ENCODE results near the gene DACH1.
"Not testable (repeated sequence)": the region's sequence is repeated elsewhere in the genome, so short reads cannot be mapped to it uniquely, and the experiment has no call there.

The DACH1 gene

DNA sequence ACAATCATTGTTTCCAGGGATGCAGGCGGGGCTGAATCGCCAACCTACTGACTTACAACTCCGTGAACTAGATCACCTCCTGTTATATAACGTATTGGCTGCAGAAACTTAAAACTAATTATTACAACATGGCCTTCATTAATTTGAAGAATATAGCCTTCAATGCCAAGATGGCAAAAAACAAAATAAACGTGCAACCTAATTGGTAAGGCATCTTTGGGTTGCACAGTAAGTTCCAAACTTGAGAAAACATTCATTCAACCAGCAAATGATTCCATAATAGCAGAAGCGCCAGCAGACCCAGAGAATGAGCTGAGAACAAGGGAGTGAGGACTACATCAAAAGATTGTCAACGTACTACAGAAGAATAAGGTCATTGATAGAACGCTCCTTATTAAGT, 39.8 kb downstream of the DACH1 start:
- DNase-seq = no peak

DNA sequence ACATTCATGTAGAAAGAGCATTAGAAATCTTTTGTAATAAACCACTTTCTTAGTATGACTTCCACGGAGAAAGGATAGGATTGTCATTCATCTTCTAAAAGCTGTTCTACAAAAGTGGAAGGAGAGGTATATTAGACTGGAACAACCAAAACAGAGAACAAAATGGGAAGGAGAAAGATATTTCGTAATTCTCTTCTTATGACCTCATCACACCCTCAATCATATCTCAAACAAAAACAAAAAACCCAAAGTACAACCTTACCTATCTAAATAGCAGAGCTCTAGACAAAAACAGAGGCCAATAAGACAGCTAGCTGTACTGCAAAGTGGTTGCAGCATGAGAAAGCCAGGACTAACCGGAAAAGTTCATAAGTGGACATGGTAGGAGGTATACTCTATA, 46.3 kb downstream of the DACH1 start:
- DNase-seq = no peak

DNA sequence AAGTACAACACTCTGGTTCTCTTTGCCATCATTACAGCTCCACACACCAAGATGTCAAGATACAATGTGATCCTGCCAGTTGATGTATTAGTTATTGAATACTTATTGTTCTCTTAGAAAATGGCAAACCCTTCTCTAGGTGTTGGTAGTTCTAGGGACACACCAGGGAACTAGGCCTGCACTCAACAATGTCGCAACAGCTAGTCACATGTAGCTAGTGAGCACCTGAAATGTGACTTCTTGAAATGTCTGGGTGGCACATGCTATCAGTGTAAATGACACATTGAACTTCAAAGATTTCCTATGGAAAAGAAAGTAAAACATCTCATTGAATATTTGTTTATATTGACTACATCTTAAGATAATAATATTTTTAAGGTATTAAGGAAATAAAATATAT, 49.7 kb downstream of the DACH1 start:
- DNase-seq = no peak

DNA sequence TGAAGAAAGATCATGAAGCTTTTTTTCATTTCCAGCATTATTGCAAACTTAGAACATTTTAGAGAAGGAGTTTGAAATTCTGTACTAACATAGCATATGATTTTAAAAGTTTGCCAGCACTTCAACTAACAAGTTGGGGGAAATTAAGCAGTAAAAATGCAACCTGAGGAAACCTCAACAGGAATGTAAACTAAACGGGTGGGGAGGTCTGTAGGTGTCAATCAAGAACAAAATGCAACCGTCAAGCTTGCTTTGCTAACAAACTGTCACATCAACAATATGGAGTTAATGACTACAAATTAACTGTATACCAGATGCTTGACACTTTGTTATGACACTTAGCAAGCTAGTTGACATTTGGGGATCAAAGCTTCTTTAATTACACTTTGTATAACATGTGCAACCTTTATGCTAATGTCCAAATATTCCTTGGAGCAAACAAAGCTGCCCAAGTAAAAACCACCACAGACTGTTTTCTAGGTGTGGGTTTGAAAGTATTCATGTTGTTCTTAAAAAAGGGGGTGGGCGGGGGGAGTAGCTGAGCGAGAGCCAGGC, 52.1 kb downstream of the DACH1 start:
- DNase-seq = no peak

DNA sequence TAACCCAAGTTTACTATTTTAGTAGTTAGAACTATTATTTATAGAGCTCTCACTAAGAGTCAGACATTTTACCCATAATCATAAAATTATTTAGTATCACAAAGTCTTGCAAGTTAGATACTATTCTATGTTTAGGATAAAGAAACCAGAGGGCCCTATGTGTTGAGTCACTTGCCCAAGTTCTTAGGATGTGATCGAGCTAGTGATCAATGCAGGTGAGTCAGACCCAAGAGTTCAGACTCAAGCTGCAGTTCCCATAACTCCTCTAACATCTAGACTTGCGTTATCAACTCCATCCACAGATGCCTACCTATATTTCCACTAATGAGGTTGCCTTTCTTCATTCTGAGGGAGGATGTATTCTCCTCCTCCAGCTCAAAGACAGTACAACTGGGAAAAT, 53.8 kb downstream of the DACH1 start:
- no peak for DNase-seq

DNA sequence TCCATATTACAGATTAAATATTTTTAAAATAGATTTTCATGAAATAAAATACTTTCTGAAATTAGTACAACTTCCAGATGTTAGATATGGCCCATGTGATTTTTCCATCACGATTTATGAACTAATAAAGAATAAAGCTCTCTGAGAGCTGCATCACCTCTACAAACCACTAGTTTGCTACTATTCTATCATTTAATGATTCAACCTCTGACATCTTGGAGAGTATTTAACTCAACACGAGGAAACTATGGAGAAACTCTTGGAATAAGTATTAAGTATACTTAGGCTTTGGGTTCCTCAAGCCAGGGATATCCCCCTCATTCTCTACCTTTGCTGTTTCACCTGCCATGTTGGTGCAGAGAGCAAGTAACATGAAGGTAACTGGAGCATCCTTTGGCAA, 55.7 kb downstream of the DACH1 start:
- no peak for DNase-seq

DNA sequence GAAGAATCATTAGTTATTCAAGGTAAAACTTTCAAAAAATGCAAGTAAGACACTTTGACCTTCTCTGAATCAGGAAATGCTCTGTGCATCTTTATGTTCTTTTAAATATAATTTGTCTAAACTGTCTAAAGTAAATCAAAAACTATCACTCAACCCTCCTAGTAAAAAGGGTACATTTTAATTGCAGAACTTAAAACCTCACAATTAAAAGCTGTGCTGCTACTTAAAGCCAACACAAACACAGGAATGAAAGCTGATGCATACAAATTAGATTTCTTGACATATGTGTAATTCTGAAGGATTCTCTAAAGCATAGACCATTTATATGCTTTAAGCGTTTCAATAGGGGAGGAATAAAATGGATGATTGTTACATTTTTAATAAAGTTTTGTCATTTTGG, 58.3 kb downstream of the DACH1 start:
- DNase-seq = no peak

DNA sequence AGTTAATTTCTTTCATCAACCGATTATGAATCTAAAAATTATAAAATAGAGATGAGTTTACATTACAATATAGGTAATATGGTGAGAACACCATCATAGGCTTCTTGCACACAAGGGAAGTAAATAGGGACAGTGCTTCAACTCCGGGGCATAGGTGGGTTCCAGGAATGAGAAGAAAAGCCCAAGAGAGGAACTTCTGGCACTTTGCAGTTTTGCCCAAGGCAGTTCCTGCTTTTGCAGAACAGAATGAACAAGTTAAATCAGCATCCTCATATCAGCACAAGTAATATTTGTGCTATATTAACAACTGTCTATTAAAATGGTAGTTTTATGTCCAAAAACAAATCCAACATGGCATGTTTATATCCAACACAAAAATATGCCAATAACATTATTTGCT, 60.1 kb downstream of the DACH1 start:
- DNase-seq = no peak

DNA sequence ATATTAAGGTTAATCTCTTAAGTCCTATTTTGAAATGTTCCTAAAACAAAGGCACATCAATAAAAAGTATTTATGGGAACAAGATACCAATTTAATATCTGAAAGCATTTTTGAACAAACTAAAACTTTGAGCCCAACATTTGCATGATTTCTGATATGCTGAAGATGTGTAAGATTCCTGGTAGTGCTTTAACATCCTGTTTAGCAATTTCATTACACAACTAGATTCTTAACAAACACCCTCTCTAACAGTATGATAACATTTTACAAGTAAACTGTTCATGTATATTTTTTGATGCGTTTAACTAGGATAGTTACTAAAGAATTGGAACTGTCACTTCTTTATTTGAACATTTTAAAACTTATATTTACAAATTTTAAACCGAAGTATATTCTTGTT, 63.9 kb downstream of the DACH1 start:
- no peak for DNase-seq

DNA sequence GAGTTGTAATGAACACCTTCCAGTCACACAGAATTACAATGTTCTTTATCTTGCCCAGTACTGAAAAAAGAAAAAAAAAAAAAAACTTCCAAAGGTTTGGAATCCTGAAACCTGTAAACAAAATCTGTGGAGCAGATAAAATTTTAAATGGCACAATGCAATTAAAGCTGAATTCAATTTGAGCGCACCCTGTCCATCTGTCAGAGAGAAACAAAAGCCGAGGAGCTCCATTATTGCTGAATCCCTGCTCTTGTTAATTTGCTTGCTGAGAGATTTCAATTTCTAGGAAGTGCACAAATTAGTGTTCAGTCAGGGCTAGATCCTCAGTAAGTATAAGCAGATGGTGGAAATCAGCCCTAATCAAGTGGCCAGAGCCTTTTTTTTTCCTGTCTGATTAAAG, 65.2 kb downstream of the DACH1 start:
- DNase-seq = no peak

DNA sequence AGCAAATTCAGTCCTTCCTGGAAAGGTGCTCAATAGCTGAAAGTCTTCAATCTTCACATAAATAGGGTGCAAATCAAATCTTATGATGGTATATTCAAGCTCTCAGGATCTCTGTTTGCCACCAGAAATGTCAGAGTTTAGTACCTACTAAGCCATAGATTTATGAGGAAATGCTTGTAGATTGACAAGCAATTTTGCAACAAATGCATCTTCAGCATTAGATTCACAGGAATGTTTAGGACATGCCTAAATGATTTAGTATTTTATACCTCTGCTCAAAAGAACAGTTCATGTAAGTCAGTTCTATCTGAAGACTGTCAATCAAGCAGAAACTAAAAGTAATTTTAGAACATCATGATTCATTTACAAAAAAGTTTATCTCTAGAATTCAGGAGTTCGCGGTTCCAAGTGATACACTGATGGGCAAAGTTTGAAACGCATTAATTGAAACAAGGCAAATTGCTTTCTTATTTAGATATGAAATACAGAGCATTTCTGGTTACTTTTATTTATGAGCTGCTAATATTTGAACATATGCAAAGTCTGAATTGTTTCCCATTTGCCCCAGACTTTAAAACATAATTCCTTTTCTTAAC, 65.7 kb downstream of the DACH1 start:
- DNase-seq = no peak

DNA sequence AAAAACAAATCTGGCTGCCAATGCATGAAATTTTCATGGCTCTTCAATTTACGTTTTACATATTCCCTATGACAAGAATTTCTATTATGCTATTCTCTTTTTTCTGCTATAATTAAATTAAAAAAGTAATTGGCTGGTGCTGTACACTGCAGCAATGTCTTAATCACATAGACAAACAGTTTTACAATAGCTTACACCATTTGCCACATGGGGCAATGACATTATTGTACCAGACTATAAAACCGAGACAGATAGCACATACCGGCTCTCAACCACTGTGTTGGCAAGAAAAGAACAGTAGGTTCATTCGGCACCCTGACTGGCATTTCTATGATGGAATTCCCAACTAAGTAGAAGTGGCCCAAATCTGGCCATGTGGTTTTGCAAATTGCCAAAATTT, 67.7 kb downstream of the DACH1 start:
- no peak for DNase-seq

DNA sequence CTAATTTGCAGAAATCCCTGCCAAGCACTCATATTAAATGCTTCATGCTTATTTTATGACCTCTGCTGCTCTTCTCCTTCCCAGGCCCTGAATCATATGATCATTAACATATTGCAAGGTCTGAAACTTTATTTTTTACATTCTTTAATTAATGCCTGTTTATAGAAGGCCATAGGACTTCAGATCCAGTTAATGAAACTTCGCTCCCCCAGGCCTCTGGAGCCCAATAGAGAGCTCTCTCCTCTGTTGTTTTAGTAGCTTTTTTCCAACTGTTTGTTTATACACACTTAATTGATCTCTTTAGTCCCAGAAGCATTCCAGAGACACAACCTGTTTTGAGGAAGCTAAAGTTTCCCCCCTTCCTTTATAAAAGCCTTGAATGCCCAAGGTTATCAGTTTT, 68.3 kb downstream of the DACH1 start:
- DNase-seq = no peak

DNA sequence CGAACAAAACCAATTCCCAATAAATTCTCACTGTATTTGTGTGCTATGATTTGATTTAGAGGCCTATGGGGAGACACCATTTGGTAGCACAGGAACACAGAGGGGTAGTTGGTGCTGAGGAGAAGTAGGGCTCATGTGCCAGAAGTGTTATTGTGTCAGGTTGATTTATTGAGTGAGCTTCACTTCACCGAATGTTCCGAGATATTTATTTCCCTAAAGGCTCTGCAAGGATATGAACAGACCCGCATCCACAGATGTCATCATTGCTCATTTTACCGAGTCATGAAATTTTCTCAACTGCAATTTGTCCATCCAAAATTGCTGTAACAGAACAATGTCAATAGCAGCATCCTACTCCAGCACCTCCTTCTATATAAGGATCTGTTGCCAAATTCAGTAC, 69.5 kb downstream of the DACH1 start:
- no peak for DNase-seq

DNA sequence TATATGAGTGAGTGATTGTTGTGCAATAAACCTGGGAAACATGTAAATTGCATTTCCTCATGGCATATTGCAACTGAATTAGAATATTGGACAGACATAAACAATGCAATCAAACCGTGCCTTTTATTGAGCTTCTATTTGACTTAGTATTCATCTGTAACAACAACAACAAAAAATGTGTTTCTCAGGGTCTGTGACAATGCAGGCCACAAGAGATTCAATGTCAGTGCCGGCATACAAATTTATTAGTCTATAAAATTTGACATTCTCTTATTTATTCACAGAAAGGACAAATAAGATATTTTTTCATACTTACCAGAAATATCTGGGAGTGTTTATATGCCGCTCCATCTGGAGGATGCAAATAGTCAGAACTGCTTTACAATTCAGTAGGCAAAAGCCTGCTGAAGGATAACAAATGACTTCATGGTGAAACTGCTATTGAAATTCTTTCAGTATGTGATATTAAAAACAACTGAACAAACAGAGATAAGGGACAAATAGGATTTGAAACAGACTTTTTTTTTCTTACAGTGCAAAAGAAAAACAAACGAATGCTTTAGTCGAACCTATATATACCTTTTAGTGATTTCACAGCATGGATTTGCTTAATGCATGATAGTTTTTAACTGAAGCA, 77.2 kb downstream of the DACH1 start:
- no peak for DNase-seq

DNA sequence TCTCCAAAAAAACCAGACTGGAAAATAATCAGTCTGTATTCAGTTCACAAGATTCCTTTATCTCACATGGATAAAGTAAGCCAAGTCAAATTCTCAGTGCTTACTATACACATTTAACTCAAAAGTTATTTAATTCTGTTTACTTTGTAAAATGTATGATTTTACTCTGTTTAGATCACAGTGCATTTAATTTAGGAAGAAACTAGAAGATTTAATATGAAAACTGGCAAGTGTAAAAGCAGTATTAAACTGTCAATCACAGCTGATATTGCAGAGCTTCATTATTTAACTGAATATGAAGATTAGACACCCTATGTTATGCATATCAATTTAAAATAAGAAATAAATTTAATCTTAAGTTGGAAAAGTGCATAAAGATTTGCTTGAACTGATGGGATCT, 78.0 kb downstream of the DACH1 start:
- DNase-seq = no peak

DNA sequence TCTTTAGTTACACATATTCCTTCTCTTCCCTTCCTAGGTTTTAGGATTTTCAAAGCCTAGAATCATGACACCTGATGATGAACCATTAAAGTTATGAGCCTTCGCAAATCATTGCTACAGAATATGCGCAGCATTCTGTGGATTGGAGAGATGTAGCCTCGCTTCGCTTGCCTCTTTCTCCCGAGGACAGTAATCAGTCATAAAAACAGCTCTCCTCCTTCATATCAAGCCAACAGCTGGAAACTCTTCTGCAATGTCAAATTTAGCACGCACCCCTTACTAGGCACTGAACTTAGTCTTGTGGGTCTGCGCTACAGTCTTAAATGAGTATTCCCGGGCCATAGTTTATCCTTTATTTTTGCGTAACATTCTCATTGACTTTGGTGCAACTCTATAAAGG, 79.6 kb downstream of the DACH1 start:
- no peak for DNase-seq

DNA sequence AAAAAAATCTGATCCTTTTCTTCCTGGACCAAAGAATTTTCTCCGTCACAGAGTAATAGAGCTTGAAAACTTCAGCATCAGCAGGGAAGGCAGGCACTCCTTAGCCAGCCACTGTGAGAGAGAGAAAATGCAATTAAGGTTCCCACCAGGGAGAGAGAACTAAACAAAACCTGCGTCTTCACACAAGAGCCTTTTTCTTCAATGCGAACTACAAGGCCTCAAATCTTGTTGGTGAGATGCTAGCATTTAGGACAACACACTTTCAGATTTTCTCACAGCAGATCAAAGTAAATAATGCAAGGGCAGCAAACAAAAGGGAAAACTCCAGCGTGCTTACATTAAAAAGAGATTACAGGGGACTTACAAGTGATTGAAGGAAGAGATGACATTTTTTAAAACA, 80.1 kb downstream of the DACH1 start:
- DNase-seq = no peak

DNA sequence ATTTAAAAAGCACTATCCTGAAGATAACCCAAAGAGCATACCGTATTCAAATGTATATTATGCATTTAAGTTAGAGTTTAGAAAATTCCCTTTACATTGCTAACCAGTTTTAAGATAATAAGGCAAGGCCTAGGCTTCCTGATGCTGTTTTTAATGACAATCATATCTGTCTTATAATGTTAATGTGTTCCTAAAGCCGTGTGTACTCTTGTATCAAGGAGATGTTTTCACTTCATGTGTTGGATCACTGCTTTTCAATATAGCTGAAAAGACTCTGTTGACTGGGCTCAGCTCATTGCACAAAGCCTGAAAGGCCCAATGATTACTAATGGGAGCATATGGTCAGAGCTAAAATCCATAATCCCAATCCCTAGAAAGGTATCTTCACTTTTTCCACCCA, 81.6 kb downstream of the DACH1 start:
- DNase-seq = no peak

DNA sequence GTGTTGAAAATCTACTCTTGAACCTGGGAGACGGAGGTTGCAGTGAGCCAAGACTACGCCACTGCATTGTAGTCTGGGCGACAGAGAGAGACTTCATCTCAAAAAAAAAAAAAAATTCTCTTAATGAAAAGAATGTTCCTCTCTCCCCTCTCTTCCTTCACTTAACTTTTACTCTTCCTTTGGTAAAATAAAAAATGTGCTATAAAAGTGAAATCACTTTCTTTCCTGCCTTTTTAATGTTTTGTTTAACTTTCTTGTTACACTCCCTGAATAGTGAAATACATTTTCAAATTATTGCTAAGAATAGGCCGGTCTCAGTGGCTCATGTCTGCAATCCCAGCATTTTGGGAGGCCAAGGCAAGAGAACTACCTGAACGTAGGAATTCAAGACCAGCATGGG, 86.5 kb downstream of the DACH1 start:
- DNase-seq = no peak

DNA sequence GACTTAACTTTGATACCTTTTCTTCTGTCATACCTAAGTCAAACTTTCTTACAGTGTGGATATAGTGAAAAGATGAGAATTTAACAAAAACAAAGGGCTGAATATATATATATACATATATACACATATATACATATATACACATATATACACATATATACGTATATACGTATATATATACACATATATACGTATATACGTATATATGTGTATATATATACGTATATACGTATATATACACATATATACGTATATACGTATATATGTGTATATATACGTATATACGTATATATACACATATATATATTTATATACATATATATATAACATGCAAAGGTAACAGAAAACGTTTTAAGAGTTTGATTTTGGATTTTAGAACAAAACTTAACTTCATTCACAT, 88.0 kb downstream of the DACH1 start:
- DNase-seq = not testable (repeated sequence)

DNA sequence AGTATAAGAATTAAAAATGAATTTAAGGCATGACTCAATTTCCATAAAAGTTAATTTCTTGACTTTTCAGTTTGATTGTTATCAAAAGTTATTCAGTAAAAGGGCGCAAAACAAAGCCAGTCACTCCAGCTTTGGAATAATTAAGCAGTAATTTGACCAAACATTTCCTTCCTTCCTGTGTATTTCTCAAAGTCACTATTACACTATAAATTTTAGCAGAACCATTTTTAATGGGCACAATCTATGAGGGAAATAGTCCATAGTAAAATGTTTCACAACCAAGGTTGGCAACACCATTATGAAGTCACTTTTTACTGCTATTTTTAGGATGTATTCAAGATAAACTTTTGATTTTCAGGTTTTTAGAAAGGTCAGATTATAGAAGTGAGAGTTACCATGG, 91.0 kb downstream of the DACH1 start:
- DNase-seq = no peak

DNA sequence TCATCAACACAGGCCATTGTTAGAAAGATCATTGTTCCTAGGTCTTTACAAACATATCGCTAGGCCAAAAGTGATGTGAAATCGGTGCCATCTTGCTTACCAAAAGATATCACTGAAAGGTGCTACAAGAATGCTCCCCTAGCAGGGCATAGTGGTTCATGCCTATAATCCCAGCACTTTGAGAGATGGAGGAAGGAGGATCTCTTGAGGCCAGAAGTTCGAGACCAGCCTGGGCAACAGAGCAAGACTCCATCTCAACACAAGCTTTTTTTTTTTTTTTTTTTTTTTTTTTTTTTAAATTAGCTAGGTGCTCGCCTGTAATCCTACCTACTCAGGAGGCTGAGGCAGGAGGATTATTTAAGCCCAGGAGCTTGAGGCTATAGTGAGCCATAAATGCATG, 92.1 kb downstream of the DACH1 start:
- no peak for DNase-seq

DNA sequence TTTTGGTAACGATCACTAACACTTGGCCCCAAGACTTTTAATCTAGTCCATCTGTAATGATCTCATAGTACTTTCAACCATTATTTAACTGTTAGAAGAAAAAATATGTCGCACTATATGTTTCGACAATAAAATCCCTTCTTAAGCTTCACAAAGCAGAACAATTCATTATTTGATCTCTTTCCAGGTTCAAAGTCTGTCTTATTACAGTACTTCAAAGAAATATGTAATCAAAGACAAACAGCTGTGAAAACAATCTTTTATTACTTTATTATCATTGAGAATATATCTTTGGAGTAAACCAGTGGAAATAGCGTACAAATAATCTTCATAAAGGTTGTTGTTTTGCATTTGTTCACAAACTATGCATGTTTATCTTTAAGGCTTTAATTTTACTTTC, 93.5 kb downstream of the DACH1 start:
- DNase-seq = no peak

DNA sequence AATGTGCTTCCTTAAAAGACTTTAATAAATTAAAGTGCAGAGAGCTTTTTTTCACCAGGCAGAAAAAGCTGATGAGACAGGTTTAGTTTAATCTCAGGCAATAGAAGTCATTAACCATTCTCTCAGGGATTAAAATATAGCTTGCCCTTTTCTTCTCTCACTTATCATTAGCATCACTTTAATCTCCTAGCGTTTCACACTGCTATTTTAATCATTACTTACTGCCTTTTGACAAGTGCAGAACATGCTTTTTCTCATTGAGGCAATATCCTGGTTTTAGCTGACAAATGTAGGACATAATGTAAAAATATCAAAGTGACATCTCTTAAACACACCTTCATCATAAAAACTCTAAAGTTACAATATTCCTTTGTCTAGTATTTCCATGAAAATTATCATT, 94.6 kb downstream of the DACH1 start:
- DNase-seq = no peak

All from activated CD4-positive, CD25-positive, alpha-beta regulatory T cell treated with anti-CD3 and anti-CD28 coated beads, Interleukin-2, amount 50 U/mL, for 72 hours (primary cell).